22Rv1 (cell line): Measurements from ENCODE around the gene SLC25A21.

ENCODE experiments used
- CTCF ChIP-seq: fragments of 450-650 bp; IDR thresholded peaks from 2 replicates; pipeline ENCODE4 v1.5.1; 2017; ENCODE audit warnings: mild to moderate bottlenecking
- ZFX ChIP-seq: fragments of 450-650 bp; IDR thresholded peaks from 2 replicates; pipeline ENCODE4 v1.6.1; 2017; ENCODE audit warnings: antibody characterized with exemption, borderline replicate concordance

DNA sequence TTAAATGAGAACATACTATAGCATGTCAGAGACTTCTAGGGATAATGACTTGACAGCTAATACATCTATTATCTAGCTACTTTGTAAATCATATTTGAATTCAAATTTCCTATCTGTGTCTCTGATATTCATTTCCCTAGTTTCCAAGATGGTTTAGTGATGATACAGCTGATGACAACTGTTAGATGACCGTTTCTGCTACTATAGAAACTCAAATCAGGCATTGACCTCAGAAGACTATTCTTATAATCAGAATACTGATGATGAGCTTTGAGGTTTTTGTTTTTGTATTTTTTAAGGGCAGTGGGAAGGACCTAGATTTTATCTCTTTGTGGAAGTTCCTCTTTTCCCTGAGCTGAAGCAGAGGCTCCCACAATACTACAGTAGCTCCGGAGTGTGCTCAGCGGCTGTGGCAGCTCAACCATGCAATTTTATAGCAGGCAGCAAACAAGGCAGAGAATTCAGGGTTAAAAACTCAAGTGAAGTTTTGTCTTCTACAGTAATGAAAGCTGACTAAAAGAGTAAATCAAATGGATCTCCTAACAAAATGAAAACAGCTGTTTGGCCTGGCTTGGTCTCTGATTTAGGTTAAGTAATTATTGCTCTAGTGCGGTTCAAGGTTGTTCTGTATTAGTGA, 145.1 kb downstream of the SLC25A21 start:
- no peak for TF ChIP-seq CTCF
- TF ChIP-seq ZFX = no peak
